K562 (cell line): Measurements from ENCODE around the gene C10orf71. TPM values are rescaled to one million over a fixed set of nuclear protein-coding genes. Genes with fewer than 3 reads are reported as not detected.
A peak's percentile ranks its signal among the peaks of the same experiment; 100 is the strongest.

Experiments
- ATAC-seq: fragments of 200-7000 bp; cut with Tn5 transposase; 3 replicates; pipeline ENCODE4 v1.9.1; 2020; ENCODE audit warnings: moderate library complexity
- BruUV-seq: library from RNA; stranded (reverse); fragments of 400-500 nt; replicated peaks from 2 replicates; lab custom pipeline; 2021; lab: Mats Ljungman, UMichigan
- CTCF ChIA-PET: fragments of 300-600 bp; formaldehyde crosslinking; extraction: SDS; loops from one replicate; lab custom pipeline; 2021; ENCODE audit warnings: low intra/inter-chr PET ratio; lab: Yijun Ruan, JAX
- POLR2A ChIA-PET: fragments of 300-600, 350-650 bp; sonication (Branson Sonifier 250); formaldehyde crosslinking; extraction: SDS; loops from one replicate; lab custom pipeline; 2021; ENCODE audit warnings: antibody characterized with exemption, inconsistent platforms; lab: Yijun Ruan, JAX
- DNase-seq, 4 experiments: peaks; one replicate each; pipeline versions ENCODE4 v3.0.0 to v3.0.0-alpha.2; 2011 to 2018; ENCODE audit warnings: low spot score in 3 of 4, mixed read lengths in 3 of 4; ENCODE audit errors: extremely low read depth in 1 of 4
- FAIRE-seq: peaks from 2 replicates; lab custom pipeline; 2011; peaks lifted over from hg19 to GRCh38; lab: Jason Lieb, UNC
- H2AFZ ChIP-seq: 2 replicates; pipeline ENCODE4 v1.6.0; 2011; ENCODE audit warnings: low read depth, low read length, control low read depth, inconsistent platforms
- H3K27ac ChIP-seq: fragments of 200-600 bp; 3 replicates; pipeline ENCODE4 v1.8.0; 2011; ENCODE audit warnings: low read depth, mild to moderate bottlenecking, control low read depth, inconsistent platforms, low read length, moderate library complexity, mixed read lengths; ENCODE audit errors: extremely low read depth
- H3K27me3 ChIP-seq, 2 experiments: fragments of 300-600 bp in 1 of 2; 2 replicates in 1 of 2; 3 replicates in 1 of 2; pipeline versions ENCODE4 v1.6.0 to v1.8.0; 2011; ENCODE audit warnings: inconsistent platforms in 2 of 2, low read length in 2 of 2, mild to moderate bottlenecking in 1 of 2, mixed read lengths in 1 of 2, moderate library complexity in 1 of 2; ENCODE audit not compliant: control insufficient read depth in 2 of 2, insufficient read depth in 2 of 2
- H3K36me3 ChIP-seq: fragments of 300-600 bp; 3 replicates; pipeline ENCODE4 v1.8.0; 2011; ENCODE audit warnings: mild to moderate bottlenecking, low read length, inconsistent platforms; ENCODE audit not compliant: control insufficient read depth, insufficient read depth
- H3K4me1 ChIP-seq, 2 experiments: fragments of 200-600 bp in 1 of 2; replicated peaks in 1 of 2; 2 replicates in 1 of 2; 3 replicates in 1 of 2; pipeline versions ENCODE4 v1.5.1 to v1.8.0; 2011; ENCODE audit warnings: inconsistent platforms in 2 of 2, low read length in 2 of 2, mild to moderate bottlenecking in 1 of 2, mixed read lengths in 1 of 2, moderate library complexity in 1 of 2; ENCODE audit not compliant: control insufficient read depth in 2 of 2, insufficient read depth in 2 of 2
- H3K4me2 ChIP-seq: 2 replicates; pipeline ENCODE4 v1.6.1; 2011; ENCODE audit warnings: low read length, control low read depth, inconsistent platforms, mixed read lengths; ENCODE audit not compliant: insufficient read depth
- H3K4me3 ChIP-seq: fragments of 200-600 bp; sonication (generic), shearing (Covaris generic); 2 replicates; pipeline ENCODE4 v1.5.1; 2016; ENCODE audit warnings: control low read depth, inconsistent platforms
- H3K79me2 ChIP-seq: fragments of 200-600 bp; 3 replicates; pipeline ENCODE4 v1.8.0; 2011; ENCODE audit warnings: low read length, inconsistent platforms; ENCODE audit not compliant: control insufficient read depth, insufficient read depth
- H3K9ac ChIP-seq, 2 experiments: 2 replicates each; pipeline versions ENCODE4 v1.6.0 to v1.6.1; 2011; ENCODE audit warnings: low read depth in 2 of 2, low read length in 2 of 2, control low read depth in 1 of 2, inconsistent platforms in 1 of 2, mild to moderate bottlenecking in 1 of 2, mixed read lengths in 1 of 2; ENCODE audit not compliant: insufficient read depth in 1 of 2
- H3K9me1 ChIP-seq: one replicate; pipeline ENCODE4 v1.6.0; 2011; ENCODE audit warnings: inconsistent platforms, mild to moderate bottlenecking, low read length, moderate library complexity; ENCODE audit not compliant: control insufficient read depth, insufficient read depth
- H3K9me3 ChIP-seq: replicated peaks from 2 replicates; pipeline ENCODE4 v1.5.1; 2011; ENCODE audit warnings: low read depth, low read length, inconsistent platforms; ENCODE audit not compliant: control insufficient read depth, insufficient read depth
- H4K20me1 ChIP-seq: replicated peaks from 2 replicates; pipeline ENCODE4 v1.6.1; 2011; ENCODE audit warnings: low read length, inconsistent platforms, mixed read lengths; ENCODE audit not compliant: control insufficient read depth, insufficient read depth
- CGGBP1 ChIP-seq: fragments of 250-450 bp; sonication (Bioruptor Pico); IDR thresholded peaks from 2 replicates; pipeline ENCODE4 v1.9.0; 2021; ENCODE audit warnings: mild to moderate bottlenecking
- FOXP1 ChIP-seq: sonication (generic); formaldehyde crosslinking; IDR thresholded peaks from 2 replicates; pipeline ENCODE4 v1.8.0; 2022; ENCODE audit warnings: mild to moderate bottlenecking, missing genetic modification reagents
- HCFC1 ChIP-seq: IDR thresholded peaks from 2 replicates; pipeline ENCODE4 v1.6.1; 2012; ENCODE audit warnings: low read depth, low read length, improper control_type of control experiment
- HNRNPL ChIP-seq: fragments of 200-400 bp; formaldehyde crosslinking; IDR thresholded peaks from 2 replicates; pipeline ENCODE4 v1.6.1; 2017; ENCODE audit warnings: low read depth, mild to moderate bottlenecking, low read length
- MEF2D ChIP-seq: conservative IDR thresholded peaks from 2 replicates; pipeline ENCODE4 v1.6.1; 2016; ENCODE audit warnings: low read depth, missing genetic modification characterization, missing compliant biosample characterization
- MIER1 ChIP-seq: fragments of 450-650 bp; IDR thresholded peaks from 2 replicates; pipeline ENCODE4 v1.6.1; 2016; ENCODE audit warnings: antibody characterized with exemption, mild to moderate bottlenecking, low read depth
- SMARCE1 ChIP-seq: fragments of 450-650 bp; IDR thresholded peaks from 2 replicates; pipeline ENCODE4 v1.7.1; 2016; ENCODE audit warnings: mild to moderate bottlenecking
- SRSF1 ChIP-seq: fragments of 200-400 bp; formaldehyde crosslinking; IDR thresholded peaks from 2 replicates; pipeline ENCODE4 v1.6.1; 2017; ENCODE audit warnings: mild to moderate bottlenecking, low read depth, low read length, moderate library complexity
- STAG1 ChIP-seq: sonication (generic); formaldehyde crosslinking; IDR thresholded peaks from 2 replicates; pipeline ENCODE4 v1.5.0; 2020; ENCODE audit warnings: missing genetic modification reagents, borderline replicate concordance
- THRAP3 ChIP-seq: fragments of 450-650 bp; IDR thresholded peaks from 2 replicates; pipeline ENCODE4 v1.6.1; 2016; ENCODE audit warnings: mild to moderate bottlenecking, inconsistent platforms, borderline replicate concordance
- WGBS: fragments of 100-300 bp; shearing (Covaris generic); methylation state at CpG from one replicate; pipeline ENCODE4 v1.1.6; 2016; ENCODE audit warnings: low coverage, mixed read lengths; ENCODE audit not compliant: insufficient coverage; ENCODE audit errors: missing lambda C conversion rate; 5-methylcytosine and 5-hydroxymethylcytosine counted together
- in situ Hi-C: fragments of 300-500 bp; cut with MboI; formaldehyde crosslinking; loops from 4 replicates; pipeline ENCODE4 v1.15.0; 2018; ENCODE audit warnings: inconsistent platforms, mixed read lengths
- intact Hi-C: fragments of 100-400 bp; cut with micrococcal nuclease; formaldehyde crosslinking; loops from 2 replicates; pipeline ENCODE4 v1.14.2; 2022
- polyA plus RNA-seq, 8 experiments: library from polyadenylated mRNA; depleted of rRNA in 4 of 8; stranded (reverse) in 5 of 8; unstranded in 3 of 8; fragments of >200 nt; fragmentation: Nextera tagmentation in 2 of 8; fragmentation: Illumina TruSeq in 1 of 8; extraction: Ambion mirVana in 2 of 8; extraction: Trizol in 1 of 8; gene quantifications; 2 replicates each; pipeline versions ENCODE4 v1.2.1 to v1.2.3, GENCODE V29; 2011 to 2014; ENCODE audit warnings: inconsistent platforms in 1 of 8, missing spikeins in 1 of 8
- total RNA-seq, 7 experiments: library from RNA; depleted of rRNA in 6 of 7; stranded (reverse); fragments of >200 nt in 6 of 7; fragmentation: Illumina TruSeq in 2 of 7; extraction: Trizol in 2 of 7; gene quantifications; 2 replicates each; pipeline versions ENCODE4 v1.2.1 to v1.2.3, GENCODE V29; 2011 to 2021; ENCODE audit warnings: low replicate concordance in 1 of 7
- TF ChIP-seq, protein P1 (sequence below): fragments of 450-650 bp; formaldehyde crosslinking; IDR thresholded peaks from 2 replicates; pipeline ENCODE4 v1.4.0; 2020; ENCODE audit warnings: mild to moderate bottlenecking, moderate library complexity
- TF ChIP-seq, protein P2 (sequence below), 2 experiments: fragments of 450-650 bp; formaldehyde crosslinking in 1 of 2; IDR thresholded peaks; 2 replicates each; pipeline versions ENCODE4 v1.4.0 to v1.6.1; 2014 to 2020; ENCODE audit warnings: mild to moderate bottlenecking in 2 of 2, borderline replicate concordance in 1 of 2, low read depth in 1 of 2

Gene C10orf71
- total and polyA plus RNA-seq, 9 of the 15 experiments (the other 6 are each of a cell fraction or from before 2014, with no cell fraction given) = 0.06 to 4.5 (median 1.3) TPM

- TF ChIP-seq STAG1 (CRISPR knock-in tag) = no peak
- TF ChIP-seq, protein P1, sequence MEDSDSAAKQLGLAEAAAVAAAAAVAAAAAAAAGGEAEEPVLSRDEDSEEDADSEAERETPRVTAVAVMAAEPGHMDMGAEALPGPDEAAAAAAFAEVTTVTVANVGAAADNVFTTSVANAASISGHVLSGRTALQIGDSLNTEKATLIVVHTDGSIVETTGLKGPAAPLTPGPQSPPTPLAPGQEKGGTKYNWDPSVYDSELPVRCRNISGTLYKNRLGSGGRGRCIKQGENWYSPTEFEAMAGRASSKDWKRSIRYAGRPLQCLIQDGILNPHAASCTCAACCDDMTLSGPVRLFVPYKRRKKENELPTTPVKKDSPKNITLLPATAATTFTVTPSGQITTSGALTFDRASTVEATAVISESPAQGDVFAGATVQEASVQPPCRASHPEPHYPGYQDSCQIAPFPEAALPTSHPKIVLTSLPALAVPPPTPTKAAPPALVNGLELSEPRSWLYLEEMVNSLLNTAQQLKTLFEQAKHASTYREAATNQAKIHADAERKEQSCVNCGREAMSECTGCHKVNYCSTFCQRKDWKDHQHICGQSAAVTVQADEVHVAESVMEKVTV = no peak
- no peak for TF ChIP-seq FOXP1 (CRISPR knock-in tag)
Observed at GRCh38 chr10:49304137-49304536, 5.2 kb downstream of the C10orf71 start (continued).

DNA sequence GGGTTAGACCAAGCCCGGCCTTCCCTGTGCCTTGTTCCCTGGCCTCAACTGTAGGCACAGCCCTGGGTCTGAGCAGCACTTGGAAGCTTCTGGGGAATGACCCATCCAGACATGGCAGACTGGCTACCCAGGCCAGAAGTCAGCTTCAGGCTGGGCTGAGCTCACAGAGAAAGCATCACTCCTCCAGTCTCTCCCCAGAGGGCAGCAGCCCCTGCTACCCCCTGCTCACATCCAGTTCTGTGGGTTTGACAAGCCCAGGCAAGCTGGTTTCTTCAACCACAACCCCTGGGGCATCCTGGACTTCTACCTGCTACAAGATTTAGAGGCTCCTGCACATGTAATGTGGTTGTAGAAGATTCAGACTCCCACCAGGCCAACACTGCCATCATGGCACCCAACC lies 9.0 kb downstream of the C10orf71 start:
- in situ Hi-C loops = no loop called here
- ChIA-PET CTCF (no interaction called here), POLR2A (interaction anchor here (0.9 to 1.2 kb wide), 4 partner anchors 12 to 23 kb away, joined by 4 read pairs; no protein-coding TSS in a partner anchor)
- no peak for TF ChIP-seq THRAP3
- TF ChIP-seq HCFC1 = no peak
- no peak for TF ChIP-seq CGGBP1 (CRISPR knock-in tag)
- no peak for TF ChIP-seq SRSF1
- TF ChIP-seq HNRNPL = no peak
- TF ChIP-seq, protein P2, sequence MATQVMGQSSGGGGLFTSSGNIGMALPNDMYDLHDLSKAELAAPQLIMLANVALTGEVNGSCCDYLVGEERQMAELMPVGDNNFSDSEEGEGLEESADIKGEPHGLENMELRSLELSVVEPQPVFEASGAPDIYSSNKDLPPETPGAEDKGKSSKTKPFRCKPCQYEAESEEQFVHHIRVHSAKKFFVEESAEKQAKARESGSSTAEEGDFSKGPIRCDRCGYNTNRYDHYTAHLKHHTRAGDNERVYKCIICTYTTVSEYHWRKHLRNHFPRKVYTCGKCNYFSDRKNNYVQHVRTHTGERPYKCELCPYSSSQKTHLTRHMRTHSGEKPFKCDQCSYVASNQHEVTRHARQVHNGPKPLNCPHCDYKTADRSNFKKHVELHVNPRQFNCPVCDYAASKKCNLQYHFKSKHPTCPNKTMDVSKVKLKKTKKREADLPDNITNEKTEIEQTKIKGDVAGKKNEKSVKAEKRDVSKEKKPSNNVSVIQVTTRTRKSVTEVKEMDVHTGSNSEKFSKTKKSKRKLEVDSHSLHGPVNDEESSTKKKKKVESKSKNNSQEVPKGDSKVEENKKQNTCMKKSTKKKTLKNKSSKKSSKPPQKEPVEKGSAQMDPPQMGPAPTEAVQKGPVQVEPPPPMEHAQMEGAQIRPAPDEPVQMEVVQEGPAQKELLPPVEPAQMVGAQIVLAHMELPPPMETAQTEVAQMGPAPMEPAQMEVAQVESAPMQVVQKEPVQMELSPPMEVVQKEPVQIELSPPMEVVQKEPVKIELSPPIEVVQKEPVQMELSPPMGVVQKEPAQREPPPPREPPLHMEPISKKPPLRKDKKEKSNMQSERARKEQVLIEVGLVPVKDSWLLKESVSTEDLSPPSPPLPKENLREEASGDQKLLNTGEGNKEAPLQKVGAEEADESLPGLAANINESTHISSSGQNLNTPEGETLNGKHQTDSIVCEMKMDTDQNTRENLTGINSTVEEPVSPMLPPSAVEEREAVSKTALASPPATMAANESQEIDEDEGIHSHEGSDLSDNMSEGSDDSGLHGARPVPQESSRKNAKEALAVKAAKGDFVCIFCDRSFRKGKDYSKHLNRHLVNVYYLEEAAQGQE (IDR thresholded peaks at IDR 0.05; ENCODE audit: borderline replicate concordance) = no peak
- TF ChIP-seq, protein P2 (CRISPR knock-in tag; IDR thresholded peaks at IDR 0.05; ENCODE audit: low read depth) = no peak
- no peak for TF ChIP-seq MEF2D (tag)
- no peak for TF ChIP-seq MIER1
- TF ChIP-seq SMARCE1 = no peak

More for the DNA sequence above, 9.0 kb downstream of the C10orf71 start:
- DNase-seq (no peak), ATAC-seq (no peak), FAIRE-seq (no peak)
- Histone ChIP-seq H3K4me3 (no peak overlapping the region), H3K36me3 (peaks cover 4% of the 10 kb centered on the region; the same call in 1 of the 3 replicates), H3K9ac (peak overlapping the region in 1 of 2 experiments; percentile 4; a peak in 1 of 4 replicates), H4K20me1 (no peaks in the 10 kb centered on the region; the same call in 1 of the 2 replicates), H3K9me3 (no peaks in the 10 kb centered on the region), H3K79me2 (no peaks in the 10 kb centered on the region; the same call in 2 of the 3 replicates), H3K4me2 (no peak overlapping the region), H3K27ac (no peak overlapping the region), H3K4me1 (peaks cover 0 to 9% of the 10 kb centered on the region in 2 experiments; a peak in 3 of 5 replicates), H3K9me1 (no peaks in the 10 kb centered on the region), H3K27me3 (no peaks in the 10 kb centered on the region), H2AFZ (no peak overlapping the region)
- intact Hi-C loops = no loop called here
- no TSS peak for BruUV-seq
- 85% methylated on average over 1 of the region's 1 CpG for WGBS
